SJCRH30 (cell line): ENCODE measurements around the gene IL13RA2. TPM values are rescaled to one million over a fixed set of nuclear protein-coding genes. Genes with fewer than 3 reads are reported as not detected.

Experiments used
- total RNA-seq: library from RNA; depleted of rRNA; stranded (reverse); fragments of >200 nt; shearing (Covaris generic); gene quantifications from 2 replicates; pipeline ENCODE4 v1.2.3, GENCODE V29; 2014; rRNA removed

Gene IL13RA2
- total RNA-seq, 1 experiment from 2014 or later = not detected

Other genes starting within 250 kb of the IL13RA2 start
- not detected in 2 replicates for gene RBMXL3, start 171.8 kb upstream of the IL13RA2 start, total RNA-seq
- gene LRCH2, start 216.5 kb upstream of the IL13RA2 start, total RNA-seq = 17.9 and 21.7 TPM in 2 replicates